GM12891 (cell line): ENCODE measurements around the gene RAB11FIP4.

Experiments used
- POLR2A ChIP-seq: IDR thresholded peaks from 2 replicates; pipeline ENCODE4 v1.6.1; 2011; ENCODE audit warnings: low read depth, low read length, control low read depth
- POLR2AphosphoS5 ChIP-seq: IDR thresholded peaks from 2 replicates; pipeline ENCODE4 v1.6.1; 2011; ENCODE audit warnings: low read depth, low read length, control low read depth
- TAF1 ChIP-seq: IDR thresholded peaks from 2 replicates; pipeline ENCODE4 v1.6.1; 2011; ENCODE audit warnings: low read depth, low read length, control low read depth

DNA sequence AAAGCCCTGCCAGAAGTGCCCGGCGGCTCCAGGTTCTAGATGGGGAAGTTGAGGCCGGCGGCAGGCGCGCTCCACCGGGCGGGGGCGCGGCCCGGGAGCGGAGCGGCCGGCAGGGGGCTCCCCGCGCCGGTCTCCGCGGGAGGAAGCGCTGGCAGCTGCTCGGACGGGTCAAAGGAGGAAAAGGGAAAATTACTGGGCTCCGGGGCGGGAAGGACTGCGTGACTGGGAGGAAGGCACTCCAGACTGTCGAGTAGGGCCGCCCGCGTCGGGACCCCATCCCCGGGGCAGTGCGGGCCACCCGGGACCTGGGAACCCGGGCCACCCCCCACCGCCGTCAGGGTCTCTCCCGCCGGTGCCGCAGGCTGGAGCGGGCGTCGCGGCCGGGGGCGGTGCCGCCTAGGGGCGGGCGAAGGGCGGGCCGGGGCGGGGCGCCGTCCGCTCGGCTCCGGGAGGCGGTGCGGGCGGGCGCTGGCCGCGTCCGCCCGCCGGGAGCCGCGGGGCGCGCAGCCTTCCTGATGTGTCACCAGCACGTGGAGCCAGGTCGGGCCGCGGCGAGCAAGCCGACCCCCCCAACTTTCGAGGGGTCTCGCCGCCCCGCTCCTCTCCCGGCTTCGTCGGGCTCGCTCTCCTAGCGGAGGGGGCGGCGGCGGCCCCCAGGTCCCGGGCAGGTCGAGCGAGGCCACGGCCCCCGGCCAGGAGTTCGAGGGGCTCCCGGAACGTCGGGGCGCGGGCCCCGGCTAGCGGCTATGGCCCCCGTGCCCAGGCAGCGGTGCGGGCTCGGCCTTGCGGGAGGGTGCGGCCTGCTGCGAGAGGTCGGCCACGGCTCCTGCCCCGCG is 167.5 kb downstream of the RAB11FIP4 start:
- TF ChIP-seq POLR2A: no peak
- TF ChIP-seq TAF1: no peak
- no peak for TF ChIP-seq POLR2AphosphoS5
